Activated CD8-positive, alpha-beta T cell treated with anti-CD3 and anti-CD28 coated beads for 36 hours (primary cell): ENCODE results near the gene IFT74. TPM values are rescaled to one million over a fixed set of nuclear protein-coding genes. Genes with fewer than 3 reads are reported as not detected.

Experiments
- ATAC-seq: fragments of 200-7000 bp; cut with Tn5 transposase; one replicate; pipeline ENCODE4 v1.10.0; 2021; ENCODE audit warnings: mild to moderate bottlenecking, moderate library complexity
- CTCF ChIA-PET: fragments of 350-600 bp; sonication (Branson Sonifier 250); formaldehyde crosslinking; loops from one replicate; lab custom pipeline; 2021; ENCODE audit warnings: antibody characterized with exemption; lab: Charles Lee
- POLR2A ChIA-PET: fragments of 350-600 bp; sonication (Branson Sonifier 250); formaldehyde crosslinking; loops from one replicate; lab custom pipeline; 2021; ENCODE audit warnings: antibody characterized with exemption; lab: Charles Lee
- DNase-seq: peaks from one replicate; pipeline ENCODE4 v3.0.0-alpha.2; 2020
- H3K27ac Mint-ChIP-seq: one replicate; pipeline ENCODE4 v1.8.0; 2021; ENCODE audit warnings: mild to moderate bottlenecking, mixed read lengths
- H3K27me3 Mint-ChIP-seq: one replicate; pipeline ENCODE4 v1.8.0; 2021; ENCODE audit warnings: mixed read lengths
- H3K36me3 Mint-ChIP-seq: one replicate; pipeline ENCODE4 v1.8.0; 2021; ENCODE audit warnings: low read depth, mixed read lengths
- H3K4me1 Mint-ChIP-seq: one replicate; pipeline ENCODE4 v1.8.0; 2021; ENCODE audit warnings: low read depth, mixed read lengths
- H3K4me3 Mint-ChIP-seq: one replicate; pipeline ENCODE4 v1.8.0; 2021; ENCODE audit warnings: mild to moderate bottlenecking, moderate library complexity, mixed read lengths
- H3K9me3 Mint-ChIP-seq: one replicate; pipeline ENCODE4 v1.8.0; 2021; ENCODE audit warnings: mixed read lengths
- intact Hi-C: fragments of 100-400 bp; cut with micrococcal nuclease; formaldehyde crosslinking; loops from one replicate; pipeline ENCODE4 v1.10.0; 2022
- total RNA-seq, 2 experiments: library from RNA; stranded (reverse); gene quantifications; one replicate each; pipeline ENCODE4 v1.2.3, GENCODE V29; 2021
- TF ChIP-seq, protein P1 (sequence below): fragments of 200-600 bp; IDR thresholded peaks from one replicate; pipeline ENCODE4 v1.8.0; 2022; ENCODE audit warnings: antibody characterized with exemption, mild to moderate bottlenecking

Gene IFT74
- total RNA-seq, 2 experiments from 2014 or later: 9.1 to 9.2 TPM

DNA sequence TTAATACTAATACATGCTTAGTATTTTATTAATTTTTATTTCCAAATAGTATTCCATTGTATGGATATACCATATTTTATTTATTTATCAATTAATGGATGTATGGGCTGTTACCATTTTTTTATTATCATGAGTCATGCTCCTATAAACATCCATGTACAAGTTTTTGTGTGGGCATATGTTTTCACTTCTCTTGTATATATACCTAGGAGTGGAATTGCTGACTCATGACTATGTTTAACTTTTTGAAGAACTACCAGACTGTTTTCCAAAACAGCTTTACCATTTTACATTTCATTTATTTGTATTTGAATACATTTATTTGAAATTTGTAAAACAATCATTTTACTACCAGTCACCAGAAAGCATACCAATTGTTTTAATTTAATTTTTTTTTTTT lies 63.4 kb downstream of the IFT74 start:
- intact Hi-C loops: no loop called here
- no peaks in the 10 kb centered on the region for H3K9me3 Mint-ChIP-seq
- ATAC-seq (no peak), DNase-seq (no peak)
- TF ChIP-seq, protein P1, sequence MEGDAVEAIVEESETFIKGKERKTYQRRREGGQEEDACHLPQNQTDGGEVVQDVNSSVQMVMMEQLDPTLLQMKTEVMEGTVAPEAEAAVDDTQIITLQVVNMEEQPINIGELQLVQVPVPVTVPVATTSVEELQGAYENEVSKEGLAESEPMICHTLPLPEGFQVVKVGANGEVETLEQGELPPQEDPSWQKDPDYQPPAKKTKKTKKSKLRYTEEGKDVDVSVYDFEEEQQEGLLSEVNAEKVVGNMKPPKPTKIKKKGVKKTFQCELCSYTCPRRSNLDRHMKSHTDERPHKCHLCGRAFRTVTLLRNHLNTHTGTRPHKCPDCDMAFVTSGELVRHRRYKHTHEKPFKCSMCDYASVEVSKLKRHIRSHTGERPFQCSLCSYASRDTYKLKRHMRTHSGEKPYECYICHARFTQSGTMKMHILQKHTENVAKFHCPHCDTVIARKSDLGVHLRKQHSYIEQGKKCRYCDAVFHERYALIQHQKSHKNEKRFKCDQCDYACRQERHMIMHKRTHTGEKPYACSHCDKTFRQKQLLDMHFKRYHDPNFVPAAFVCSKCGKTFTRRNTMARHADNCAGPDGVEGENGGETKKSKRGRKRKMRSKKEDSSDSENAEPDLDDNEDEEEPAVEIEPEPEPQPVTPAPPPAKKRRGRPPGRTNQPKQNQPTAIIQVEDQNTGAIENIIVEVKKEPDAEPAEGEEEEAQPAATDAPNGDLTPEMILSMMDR: no peak
- H3K27me3 Mint-ChIP-seq: no peaks in the 10 kb centered on the region
- H3K27ac Mint-ChIP-seq: no peak overlapping the region
- H3K36me3 Mint-ChIP-seq: peaks cover 27% of the 10 kb centered on the region
- POLR2A ChIA-PET: interaction anchor here (0.6 kb wide), 1 partner anchor 583 kb away, joined by 3 read pairs; no protein-coding TSS in a partner anchor
- CTCF ChIA-PET: interaction anchor here (2.6 kb wide), 1 partner anchor 13 kb away, joined by 10 read pairs; no protein-coding TSS in a partner anchor
- no peak overlapping the region for H3K4me3 Mint-ChIP-seq
- no peaks in the 10 kb centered on the region for H3K4me1 Mint-ChIP-seq

DNA sequence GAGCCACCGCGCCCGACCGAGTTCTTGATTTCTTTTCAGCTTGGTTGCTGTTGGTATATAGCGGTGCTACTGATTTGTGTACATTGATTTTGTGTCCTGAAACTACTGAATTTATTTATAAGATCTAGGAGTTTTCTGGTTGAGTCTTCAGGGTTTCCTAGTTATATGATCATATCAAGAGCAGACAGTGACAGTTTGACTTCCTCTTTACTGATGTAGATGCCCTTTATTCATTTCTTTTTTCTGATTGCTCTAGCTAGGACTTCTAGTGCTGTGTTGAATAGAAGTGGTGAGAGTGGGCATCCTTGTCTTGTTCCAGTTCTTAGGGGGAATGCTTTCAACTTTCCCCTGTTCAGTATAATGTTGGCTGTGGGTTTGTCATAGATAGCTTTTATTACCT lies 66.7 kb downstream of the IFT74 start:
- no peak overlapping the region for H3K27ac Mint-ChIP-seq
- ChIA-PET CTCF (no interaction called here), POLR2A (no interaction called here)
- intact Hi-C loops: no loop called here
- ATAC-seq (no peak), DNase-seq (no peak)
- TF ChIP-seq, protein P1: no peak
- H3K4me1 Mint-ChIP-seq: no peaks in the 10 kb centered on the region
- H3K27me3 Mint-ChIP-seq: no peaks in the 10 kb centered on the region
- H3K9me3 Mint-ChIP-seq: no peaks in the 10 kb centered on the region
- H3K4me3 Mint-ChIP-seq: no peak overlapping the region
- peaks cover 31% of the 10 kb centered on the region for H3K36me3 Mint-ChIP-seq

DNA sequence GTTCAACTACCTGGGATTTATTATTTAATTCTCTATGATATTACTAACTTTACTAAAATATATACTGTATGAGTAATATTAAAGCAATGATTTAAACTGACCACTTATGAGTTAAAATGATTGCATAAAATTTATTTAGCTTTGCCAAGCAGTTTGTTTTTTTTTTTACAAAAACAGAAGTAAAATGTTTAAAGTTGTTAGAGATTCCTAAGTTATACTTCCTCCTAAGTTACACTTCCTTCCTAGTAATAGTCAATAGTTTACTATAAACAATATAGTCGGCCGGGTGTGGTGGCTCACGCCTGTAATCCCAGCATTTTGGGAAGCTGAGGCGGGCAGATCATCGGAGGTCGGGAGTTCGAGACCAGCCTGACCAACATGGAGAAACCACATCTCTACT lies 73.0 kb downstream of the IFT74 start:
- TF ChIP-seq, protein P1: no peak
- H3K27me3 Mint-ChIP-seq: no peaks in the 10 kb centered on the region
- ChIA-PET CTCF (interaction anchor here (1.9 kb wide), 1 partner anchor 248 kb away, joined by 9 read pairs; no protein-coding TSS in a partner anchor), POLR2A (no interaction called here)
- H3K27ac Mint-ChIP-seq: no peak overlapping the region
- DNase-seq (no peak), ATAC-seq (no peak)
- H3K4me3 Mint-ChIP-seq: no peak overlapping the region
- intact Hi-C loops: no loop called here
- H3K36me3 Mint-ChIP-seq: peaks cover 10% of the 10 kb centered on the region
- no peaks in the 10 kb centered on the region for H3K4me1 Mint-ChIP-seq
- no peaks in the 10 kb centered on the region for H3K9me3 Mint-ChIP-seq

DNA sequence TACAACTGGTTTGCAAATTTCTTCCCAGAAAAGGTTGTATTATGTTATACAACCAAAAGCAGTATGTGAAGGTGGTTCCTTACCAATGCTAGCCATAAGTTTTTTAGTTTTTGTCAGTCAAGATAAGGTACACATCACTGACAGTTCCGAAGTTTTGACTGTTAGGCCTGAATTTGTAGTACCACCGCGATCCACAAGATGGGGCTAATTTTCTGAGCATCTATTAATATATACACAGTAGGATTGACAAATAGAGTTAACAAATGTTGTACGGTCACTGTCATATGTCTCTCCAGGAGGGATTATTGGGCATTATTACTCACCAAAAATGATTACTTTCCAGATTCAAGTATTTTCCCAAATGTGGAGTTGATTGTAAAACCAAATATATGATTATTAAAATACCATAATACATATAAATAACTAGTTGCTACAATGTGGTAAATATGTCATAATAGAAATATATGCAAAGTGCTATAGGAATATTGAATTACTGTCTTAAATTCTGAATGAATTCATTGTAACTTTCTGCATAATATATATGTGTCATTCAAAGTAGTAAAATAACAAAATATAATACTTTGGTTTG lies 77.7 kb downstream of the IFT74 start:
- Mint-ChIP-seq H3K36me3 (peaks cover 7% of the 10 kb centered on the region), H3K27me3 (no peaks in the 10 kb centered on the region), H3K27ac (no peak overlapping the region), H3K4me3 (no peak overlapping the region), H3K9me3 (no peaks in the 10 kb centered on the region), H3K4me1 (no peaks in the 10 kb centered on the region)
- DNase-seq (peak; percentile 74), ATAC-seq (peak; percentile 74)
- TF ChIP-seq, protein P1: peak; percentile 80
- intact Hi-C loops: loop anchor here (1.0 kb wide), 1 partner anchor 242 kb away; no protein-coding TSS in a partner anchor
- POLR2A ChIA-PET: no interaction called here
- CTCF ChIA-PET: interaction anchor here (0.7 to 1.7 kb wide), 2 partner anchors 243 to 246 kb away, joined by 3 to 8 read pairs; no protein-coding TSS in a partner anchor

DNA sequence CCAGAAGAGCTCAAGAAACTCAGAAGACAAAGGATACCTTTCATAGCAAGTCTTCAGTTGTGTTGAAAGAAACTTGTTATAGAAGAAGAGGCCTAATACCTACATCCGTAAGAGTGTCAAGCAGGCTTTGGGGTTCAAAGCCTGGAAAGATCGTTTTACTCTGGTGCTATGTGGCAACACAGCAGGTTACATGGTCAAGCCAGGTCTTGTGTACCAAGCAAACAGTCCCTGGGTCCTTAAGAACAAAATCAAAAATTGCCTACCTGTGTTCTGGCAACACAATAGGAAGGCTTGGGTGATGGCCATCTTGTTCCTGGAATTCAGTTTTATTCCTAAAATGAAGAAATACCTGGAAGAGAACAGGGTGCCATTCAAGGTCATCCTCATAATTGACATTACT lies 81.3 kb downstream of the IFT74 start:
- ChIA-PET CTCF (interaction anchor here (1.0 kb wide), 1 partner anchor 239 kb away, joined by 3 read pairs; no protein-coding TSS in a partner anchor), POLR2A (no interaction called here)
- Mint-ChIP-seq H3K4me3 (no peak overlapping the region), H3K27ac (no peak overlapping the region), H3K27me3 (no peaks in the 10 kb centered on the region), H3K9me3 (no peaks in the 10 kb centered on the region), H3K36me3 (peaks cover 6% of the 10 kb centered on the region), H3K4me1 (no peaks in the 10 kb centered on the region)
- intact Hi-C loops: no loop called here
- ATAC-seq (no peak), DNase-seq (no peak)
- TF ChIP-seq, protein P1: no peak
